HG02798 (cell line): ENCODE results near the gene RAX2.

Experiments used
- ATAC-seq: cut with Tn5 transposase; IDR thresholded peaks from one replicate; pipeline ENCODE4 v1.9.1; 2021; ENCODE audit warnings: mild to moderate bottlenecking; ENCODE audit not compliant: unreplicated experiment, poor library complexity

RAX2 gene

DNA sequence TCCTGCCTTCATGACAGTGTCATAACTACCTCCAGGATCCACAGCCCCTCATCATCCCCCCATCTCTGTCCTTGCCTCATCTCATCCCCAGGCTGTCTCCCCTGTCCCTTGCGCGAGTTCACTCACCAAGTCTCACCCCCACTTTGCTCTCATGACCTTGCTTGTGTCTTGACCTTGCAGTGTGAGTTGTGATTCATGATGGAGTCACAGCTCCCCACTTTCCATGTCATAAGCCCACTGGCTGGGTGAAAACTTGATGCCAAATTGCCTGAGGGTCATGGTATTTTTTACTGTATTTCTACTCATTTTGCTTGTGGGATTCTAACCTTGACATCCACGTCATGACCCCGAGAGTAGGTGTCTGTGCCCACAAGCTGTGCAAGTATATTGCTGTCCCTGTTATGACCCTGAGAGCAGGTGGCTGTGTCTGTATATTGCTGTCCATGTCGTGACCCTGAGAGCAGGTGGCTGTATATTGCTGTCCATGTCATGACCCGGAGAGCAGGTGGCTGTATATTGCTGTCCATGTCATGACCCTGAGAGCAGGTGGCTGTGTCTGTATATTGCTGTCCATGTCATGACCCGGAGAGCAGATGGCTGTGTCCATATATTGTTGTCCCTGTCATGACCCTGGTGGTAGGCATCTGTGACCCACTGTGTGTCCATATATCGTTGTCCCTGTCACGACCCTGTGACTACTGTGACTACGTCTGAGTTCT lies 34.4 kb downstream of the RAX2 start:
- no peak for ATAC-seq

DNA sequence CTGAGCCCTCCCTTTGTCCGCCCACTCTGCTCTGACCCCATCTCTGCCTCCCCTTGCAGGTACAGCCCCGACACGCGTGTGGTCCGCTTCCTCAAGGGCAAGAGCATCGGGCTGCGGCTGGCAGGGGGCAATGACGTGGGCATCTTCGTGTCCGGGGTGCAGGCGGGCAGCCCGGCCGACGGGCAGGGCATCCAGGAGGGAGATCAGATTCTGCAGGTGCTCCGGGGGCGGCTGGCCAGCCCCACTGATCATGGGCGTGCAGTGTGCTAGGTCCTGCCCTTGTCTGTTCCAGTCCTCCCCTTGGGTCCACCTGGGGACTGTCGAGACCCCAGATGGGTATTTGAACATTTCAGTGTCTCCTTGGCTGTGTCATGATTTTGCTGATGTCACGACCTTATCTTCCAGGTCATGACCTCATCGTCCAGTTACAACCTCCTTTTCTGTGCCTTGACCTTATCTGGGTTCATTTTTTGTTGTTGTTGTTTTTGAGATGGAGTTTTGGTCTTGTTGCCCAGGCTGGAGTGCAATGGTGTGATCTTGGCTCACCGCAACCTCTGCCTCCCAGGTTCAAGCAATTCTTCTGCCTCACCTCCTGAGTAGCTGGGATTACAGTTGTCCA lies 35.8 kb downstream of the RAX2 start:
- ATAC-seq = no peak

DNA sequence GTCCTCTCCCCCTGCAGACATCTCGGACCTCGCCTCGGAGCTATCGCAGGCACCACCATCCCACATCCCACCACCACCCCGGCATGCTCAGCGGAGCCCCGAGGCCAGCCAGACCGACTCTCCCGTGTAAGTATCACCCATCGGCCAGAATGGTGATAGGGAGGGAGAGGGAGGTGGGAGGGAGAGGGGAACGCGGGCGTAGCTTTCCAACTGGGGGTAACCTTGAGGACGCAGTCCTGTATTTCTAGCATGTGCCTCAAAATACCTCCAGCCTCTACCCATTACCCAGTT lies 37.8 kb downstream of the RAX2 start:
- no peak for ATAC-seq

DNA sequence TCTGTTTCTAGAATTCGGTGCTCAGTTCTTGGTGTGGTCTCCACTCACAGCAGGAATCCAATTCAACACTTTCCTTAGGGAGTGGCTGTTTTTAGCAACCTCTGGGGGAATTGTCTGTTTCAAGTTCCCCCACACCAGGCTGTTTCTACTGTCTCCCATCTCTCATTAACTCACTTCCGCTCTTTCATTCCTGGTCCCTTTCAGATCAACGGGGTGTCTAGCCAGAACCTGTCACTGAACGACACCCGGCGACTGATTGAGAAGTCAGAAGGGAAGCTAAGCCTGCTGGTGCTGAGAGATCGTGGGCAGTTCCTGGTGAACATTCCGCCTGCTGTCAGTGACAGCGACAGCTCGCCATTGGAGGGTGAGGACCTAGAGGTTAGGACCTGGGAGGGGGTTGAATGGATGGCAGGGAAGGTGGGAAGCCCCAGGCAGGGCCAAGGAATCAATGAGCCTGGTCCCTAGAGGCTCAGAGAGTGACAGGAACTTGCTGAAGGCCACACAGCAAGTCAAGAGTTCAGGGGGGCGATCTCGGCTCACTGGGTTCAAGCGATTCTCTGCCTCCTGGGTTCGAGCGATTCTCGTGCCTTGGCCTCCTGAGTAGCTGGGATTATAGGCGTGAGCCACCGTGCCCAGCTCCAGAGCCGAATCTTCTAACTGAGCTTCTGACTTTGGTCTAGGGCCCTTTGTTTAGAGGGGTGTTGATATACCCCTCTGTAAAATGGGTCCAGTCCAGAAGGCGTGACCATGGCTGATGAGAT lies 38.3 kb downstream of the RAX2 start:
- ATAC-seq = no peak

DNA sequence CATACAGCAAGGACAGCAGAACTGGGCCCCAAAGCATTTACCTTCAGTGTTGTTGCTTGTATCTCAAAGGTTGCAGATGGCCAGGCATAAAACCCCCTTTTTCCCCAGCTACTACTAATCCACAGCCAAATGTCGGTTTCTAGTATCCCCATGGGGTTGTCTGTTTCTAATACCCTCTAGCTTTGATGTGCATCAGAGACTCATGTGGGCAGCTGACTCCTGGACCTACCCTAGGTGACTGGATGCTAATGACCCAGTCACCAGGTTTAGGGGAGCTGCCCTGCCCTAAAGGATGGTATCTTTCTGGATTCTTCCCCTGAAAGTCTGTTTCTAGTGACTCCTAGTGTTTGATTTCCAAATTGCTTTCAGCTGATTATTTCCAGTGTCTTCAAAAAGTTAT lies 39.9 kb downstream of the RAX2 start:
- ATAC-seq = no peak

DNA sequence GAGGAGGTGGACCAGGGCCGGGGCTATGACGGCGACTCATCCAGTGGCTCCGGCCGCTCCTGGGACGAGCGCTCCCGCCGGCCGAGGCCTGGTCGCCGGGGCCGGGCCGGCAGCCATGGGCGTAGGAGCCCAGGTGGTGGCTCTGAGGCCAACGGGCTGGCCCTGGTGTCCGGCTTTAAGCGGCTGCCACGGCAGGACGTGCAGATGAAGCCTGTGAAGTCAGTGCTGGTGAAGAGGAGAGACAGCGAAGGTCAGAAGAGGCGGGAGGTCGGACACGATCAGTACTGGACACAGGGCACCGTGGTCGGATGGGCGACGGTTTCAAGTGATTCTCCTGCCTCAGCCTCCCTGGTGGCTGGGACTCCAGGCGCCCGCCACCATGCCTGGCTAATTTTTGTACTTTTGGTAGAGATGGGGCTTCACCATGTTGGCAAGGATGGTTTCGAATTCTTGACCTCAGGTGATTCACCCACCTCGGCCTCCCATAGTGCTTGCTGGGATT lies 41.5 kb downstream of the RAX2 start:
- no peak for ATAC-seq

DNA sequence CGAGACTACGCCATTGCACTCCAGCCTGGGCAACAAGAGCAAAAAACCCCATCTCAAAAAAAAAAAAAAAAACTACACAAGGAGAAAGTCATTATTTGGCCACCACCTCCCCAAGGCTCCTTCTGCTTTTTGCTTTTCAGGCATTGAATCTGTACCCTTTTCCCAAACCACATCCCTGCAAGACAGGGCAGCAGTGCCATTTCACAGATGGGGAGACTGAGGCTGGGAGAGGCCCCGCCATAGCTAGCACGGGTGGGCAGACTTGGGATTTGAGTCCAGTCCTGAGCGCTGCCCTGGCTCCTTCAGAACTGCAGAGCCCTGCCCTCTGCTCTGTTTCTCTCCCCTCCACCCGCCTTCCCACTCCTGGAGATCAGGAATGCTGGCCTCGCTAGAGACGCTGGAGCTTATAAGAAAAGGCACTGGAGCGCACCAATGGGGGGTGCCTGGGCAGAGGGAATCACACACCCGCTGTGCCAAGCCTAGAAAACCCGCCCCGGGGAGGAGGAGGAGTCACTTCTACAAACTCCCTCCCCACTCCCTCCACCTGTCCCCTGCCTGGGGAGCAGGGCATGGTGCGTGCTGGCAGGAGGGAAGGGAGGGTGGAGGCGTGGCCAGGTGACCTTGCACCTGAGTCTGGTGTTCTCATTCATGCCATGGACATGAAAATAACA lies 46.3 kb downstream of the RAX2 start:
- no peak for ATAC-seq

DNA sequence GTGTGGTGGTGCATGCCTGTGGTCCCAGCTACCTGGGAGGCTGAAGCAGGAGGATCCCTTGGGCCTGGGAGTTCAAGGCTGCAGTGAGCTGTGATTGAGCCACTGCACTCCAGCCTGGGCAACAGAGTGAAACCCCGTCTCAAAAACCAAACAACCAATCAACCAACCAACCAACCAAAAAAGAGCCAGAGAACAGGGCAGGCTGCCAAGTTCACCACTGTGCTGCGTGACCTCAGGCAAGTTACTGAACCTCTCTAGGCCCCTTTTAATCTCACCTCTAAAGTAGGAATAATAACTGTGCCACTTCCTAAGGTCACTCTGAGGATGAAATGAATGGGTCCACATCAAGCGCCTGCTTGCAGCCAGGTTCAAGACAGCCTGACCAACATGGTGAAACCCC lies 46.9 kb downstream of the RAX2 start:
- no peak for ATAC-seq

DNA sequence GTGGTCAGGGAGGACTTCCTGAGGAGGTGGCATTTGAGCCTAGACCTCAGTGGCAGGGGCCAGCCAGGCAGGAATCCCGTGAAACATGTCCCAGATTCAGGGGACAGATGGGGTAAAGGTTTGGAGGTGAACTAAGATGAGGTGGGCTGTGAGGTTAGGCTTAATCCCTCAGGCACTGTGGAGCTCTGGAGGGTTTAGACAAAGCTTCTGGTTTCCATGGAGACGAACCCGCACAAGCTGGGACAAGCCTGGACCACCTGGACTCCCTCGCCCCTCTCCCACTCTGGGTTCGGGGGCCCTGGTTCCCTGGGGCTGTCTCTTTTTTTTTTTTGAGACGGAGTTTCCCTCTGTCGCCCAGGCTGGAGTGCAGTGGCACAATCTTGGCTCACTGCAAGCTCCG lies 48.1 kb downstream of the RAX2 start:
- no peak for ATAC-seq

DNA sequence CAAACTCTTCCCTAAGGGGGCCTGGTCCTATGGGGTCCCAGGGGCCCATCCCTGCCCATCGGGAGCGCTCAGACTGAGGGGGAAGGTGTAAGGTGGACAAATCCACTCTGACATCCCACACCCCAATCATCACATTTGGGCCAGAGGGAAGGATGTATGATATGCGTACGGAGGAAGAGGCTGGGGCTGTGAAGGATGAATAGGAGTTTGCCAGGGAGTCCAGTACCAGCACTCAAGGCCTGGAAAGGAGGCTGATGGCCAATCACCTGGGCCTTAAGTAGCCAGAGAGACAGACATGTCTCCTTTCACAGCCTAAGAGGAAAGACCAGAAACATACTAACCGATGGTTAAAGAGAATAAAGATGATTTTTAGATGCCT lies 48.9 kb downstream of the RAX2 start:
- ATAC-seq = no peak

DNA sequence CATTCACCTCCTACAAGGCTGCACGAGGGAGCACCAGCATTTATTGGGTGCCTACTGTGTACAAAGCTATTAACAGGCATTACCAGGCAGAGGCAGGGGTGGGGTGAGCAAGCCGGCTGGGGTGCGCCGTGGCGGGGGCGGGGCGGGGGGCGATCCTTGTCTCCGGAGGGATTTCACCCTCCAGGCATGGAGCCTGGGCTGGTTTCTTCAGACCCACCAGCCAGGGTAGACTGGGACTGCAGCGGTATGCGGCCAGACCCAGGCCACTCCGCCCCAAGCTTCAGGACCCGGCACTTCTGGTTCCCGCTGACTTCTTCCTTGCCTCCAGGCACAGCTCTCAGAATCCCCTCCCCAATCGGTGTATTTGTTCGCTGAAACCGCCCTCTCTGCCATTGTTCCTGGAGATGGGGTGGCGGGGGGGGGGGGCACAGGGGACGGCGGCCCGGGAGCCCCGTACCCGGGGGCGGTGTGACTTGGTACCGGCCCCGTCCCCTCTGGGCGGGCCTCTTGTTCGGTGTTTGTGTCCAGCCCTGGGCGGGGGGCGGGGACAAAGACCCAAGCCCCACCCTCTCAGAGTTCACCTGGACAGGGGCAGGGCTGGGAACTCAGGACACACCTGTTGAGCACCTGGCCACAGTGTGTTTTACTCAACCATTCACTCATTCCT lies 49.5 kb downstream of the RAX2 start:
- ATAC-seq = no peak

DNA sequence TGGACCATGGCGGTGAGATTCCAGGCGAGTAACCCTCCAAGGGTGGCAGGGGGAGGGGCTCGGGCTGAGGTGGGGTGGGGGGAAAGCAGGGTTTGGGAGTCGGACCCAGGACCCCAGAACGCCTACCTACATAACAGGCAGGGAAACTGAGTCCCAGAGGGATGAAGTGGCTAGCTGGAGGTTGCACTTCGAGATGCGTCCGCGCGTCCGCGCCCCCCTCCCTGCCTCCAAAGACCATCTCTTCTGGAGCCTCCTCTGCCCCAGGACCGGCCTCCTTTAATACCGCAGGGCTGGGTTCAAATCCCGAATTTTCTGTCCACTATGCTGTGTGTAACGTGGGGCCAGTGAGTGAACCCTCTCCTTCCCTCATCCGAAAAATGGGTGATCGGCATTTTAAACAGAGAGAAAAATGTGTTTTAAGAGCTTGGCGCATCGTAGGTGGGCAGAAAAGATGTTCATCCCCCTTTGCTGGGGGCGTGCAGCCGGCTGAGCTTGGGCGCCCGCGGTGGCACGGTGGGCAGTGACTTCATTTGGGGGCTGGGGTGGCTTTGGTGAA lies 50.1 kb downstream of the RAX2 start:
- ATAC-seq = no peak

DNA sequence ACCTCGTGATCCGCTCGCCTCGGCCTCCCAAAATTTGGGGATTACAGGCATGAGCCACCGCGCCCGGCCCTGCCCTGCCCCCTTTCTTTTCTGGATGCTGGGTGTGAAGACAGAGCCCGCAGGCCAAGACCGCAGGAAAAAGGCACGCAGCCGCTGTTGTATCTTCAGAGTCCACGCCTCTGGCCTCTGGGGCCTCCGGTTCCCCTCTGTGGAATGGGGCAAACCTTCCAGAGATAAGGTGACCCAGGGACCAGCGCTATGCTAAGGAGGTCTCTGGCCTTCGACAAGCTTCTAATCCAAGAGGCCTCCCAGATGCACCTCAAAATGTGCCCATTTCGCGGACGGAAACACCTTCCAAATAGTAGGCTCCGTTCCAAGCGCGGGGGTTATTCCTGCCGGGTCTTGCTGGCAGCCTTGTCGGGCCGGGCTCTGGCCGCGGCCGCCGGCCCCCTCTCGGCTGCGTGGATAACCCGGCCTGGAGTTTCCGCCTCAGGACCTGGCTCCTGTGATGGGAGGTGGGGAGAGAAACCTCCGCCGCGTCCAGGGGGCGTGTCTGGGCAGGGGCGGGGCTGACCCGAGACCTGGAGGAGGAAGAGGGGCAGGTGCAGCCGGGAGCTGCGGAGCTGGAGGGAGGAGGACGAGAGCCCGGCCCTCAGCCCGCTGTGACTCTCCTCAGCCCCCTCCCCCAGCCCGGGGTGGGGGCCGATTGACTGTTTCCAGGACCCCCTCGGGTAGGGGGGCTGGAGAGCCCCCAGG lies 50.7 kb downstream of the RAX2 start:
- no peak for ATAC-seq

DNA sequence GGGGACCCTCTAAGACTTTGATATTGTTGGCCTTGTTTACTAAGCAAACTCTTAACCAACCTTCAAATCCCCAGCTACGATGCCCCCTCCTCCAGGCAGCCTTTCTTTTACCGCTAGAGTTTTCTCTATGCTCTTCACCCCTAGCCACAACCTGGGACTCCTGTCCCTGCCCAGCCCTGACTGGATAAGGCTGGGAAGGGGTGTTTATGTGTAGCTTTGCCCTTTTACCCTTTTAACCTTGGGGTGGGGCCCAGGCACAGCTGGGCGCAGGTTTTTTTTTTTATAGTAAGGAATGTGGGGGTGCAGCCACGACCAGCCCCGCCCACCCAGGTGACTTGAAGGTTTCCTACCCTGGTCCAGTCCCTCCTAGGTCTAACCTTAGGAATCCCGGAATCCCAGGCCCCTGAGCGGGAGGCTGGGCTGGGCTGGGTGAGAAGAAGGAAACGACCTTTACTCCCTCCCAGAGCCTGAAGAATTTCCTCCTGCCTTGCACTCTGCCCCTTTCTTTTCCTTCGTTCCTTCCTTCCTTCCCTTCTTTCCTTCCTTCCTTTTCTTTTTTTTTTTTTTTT lies 51.6 kb downstream of the RAX2 start:
- ATAC-seq = no peak

DNA sequence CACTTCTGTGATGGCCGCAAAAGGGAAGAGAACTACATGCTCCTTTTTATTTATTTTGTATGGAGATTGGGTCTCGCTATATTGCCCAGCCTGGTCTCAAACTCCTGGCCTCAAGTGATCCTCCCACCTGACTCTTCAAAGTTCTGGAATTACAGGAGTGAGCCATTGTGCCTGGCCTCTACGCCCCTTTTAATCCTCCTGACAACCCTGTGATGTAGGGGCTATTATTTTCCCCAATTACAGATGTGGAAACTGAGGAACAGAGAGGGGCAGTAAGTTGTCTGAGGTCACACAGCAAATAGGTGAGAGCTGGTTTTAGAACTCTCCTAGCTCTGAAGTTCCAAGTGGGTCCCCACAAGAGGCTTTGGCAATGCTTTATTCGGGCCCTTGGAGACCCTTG lies 52.2 kb downstream of the RAX2 start:
- no peak for ATAC-seq
